ENCODE data around the gene EMSY.

GRCh38 chr11:76515494-76515893 lies 70.7 kb downstream of the EMSY start:
- TF ChIP-seq JUND (IDR thresholded peaks at IDR 0.05) (no peak), EP300 (IDR thresholded peaks at IDR 0.05; ENCODE audit: borderline replicate concordance in 1 of 2, low read depth in 1 of 2, low read length in 1 of 2) (no peak), RCOR1 (IDR thresholded peaks at IDR 0.05; ENCODE audit: low read length) (no peak), CTCF (IDR thresholded peaks at IDR 0.05) (no peak), RAD21 (IDR thresholded peaks at IDR 0.05; ENCODE audit: low read length) (no peak), GABPA (IDR thresholded peaks at IDR 0.05; ENCODE audit: low read depth) (no peak), REST (IDR thresholded peaks at IDR 0.05; ENCODE audit: low read depth, low read length) (no peak)

Data from SK-N-SH (cell line).